ENCODE results near the gene SORCS1. TPM values are rescaled to one million over a fixed set of nuclear protein-coding genes. Genes with fewer than 3 reads are reported as not detected.

SORCS1 gene
- total and polyA plus RNA-seq, 2 of the 8 experiments (the other 6 are each of a cell fraction or from before 2014, with no cell fraction given), result 4.1 to 4.6 TPM

DNA sequence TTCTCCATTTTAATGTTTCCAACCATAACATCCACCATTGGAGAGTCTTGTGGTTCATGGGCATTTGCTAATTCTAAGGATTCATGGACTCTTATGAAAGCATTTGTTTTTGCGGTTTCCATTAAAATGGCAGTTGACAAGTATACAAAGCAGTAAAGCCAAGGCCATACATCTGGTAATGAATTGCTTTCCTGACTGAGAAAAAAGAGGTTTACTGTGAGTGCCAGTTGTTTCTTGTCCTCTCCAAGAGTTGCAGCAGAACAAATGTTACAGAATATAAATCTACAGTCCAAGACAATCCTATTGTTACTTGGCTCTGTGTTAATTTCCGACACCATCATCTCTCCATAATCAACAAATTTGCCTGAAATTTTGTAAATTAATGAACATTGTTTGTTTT is 261.3 kb downstream of the SORCS1 start (continued):
- TF ChIP-seq KDM5A (IDR thresholded peaks at IDR 0.05; ENCODE audit: low read length), result no peak
- no peak for TF ChIP-seq NANOG (IDR thresholded peaks at IDR 0.05; ENCODE audit: insufficient read depth, low read depth, low read length, poor library complexity, severe bottlenecking)
- TF ChIP-seq BCL11A (IDR thresholded peaks at IDR 0.05; ENCODE audit: low read depth in 2 of 2, low read length in 2 of 2), result no peak
- TF ChIP-seq MAFK (IDR thresholded peaks at IDR 0.05; ENCODE audit: low read depth, low read length), result no peak
- TF ChIP-seq SP1 (IDR thresholded peaks at IDR 0.05; ENCODE audit: low read depth, low read length), result no peak
